HEK293 (cell line): Measurements from ENCODE around the gene L2HGDH.

Experiments used
- IKZF3 ChIP-seq: fragments of 450-650 bp; IDR thresholded peaks from 2 replicates; pipeline ENCODE4 v1.5.0; 2018; ENCODE audit warnings: missing biosample characterization, mild to moderate bottlenecking, missing genetic modification characterization, moderate library complexity
- KLF10 ChIP-seq: fragments of 450-650 bp; IDR thresholded peaks from 2 replicates; pipeline ENCODE4 v1.5.1; 2018; ENCODE audit warnings: missing biosample characterization, mild to moderate bottlenecking, missing genetic modification characterization
- PRDM1 ChIP-seq: fragments of 450-650 bp; formaldehyde crosslinking; IDR thresholded peaks from 2 replicates; pipeline ENCODE4; 2016; ENCODE audit warnings: missing biosample characterization, missing genetic modification characterization
- SCRT1 ChIP-seq: fragments of 450-650 bp; formaldehyde crosslinking; IDR thresholded peaks from 2 replicates; pipeline ENCODE4 v1.5.1; 2016; ENCODE audit warnings: missing biosample characterization, missing genetic modification characterization, borderline replicate concordance
- ZBTB1 ChIP-seq: fragments of 450-650 bp; formaldehyde crosslinking; IDR thresholded peaks from 2 replicates; pipeline ENCODE4 v1.5.1; 2016; ENCODE audit warnings: missing biosample characterization, missing genetic modification characterization
- ZBTB11 ChIP-seq: fragments of 450-650 bp; formaldehyde crosslinking; conservative IDR thresholded peaks from 2 replicates; pipeline ENCODE4 v1.5.1; 2016; ENCODE audit warnings: low read depth, missing biosample characterization, missing genetic modification characterization
- ZBTB17 ChIP-seq: fragments of 450-650 bp; formaldehyde crosslinking; IDR thresholded peaks from 2 replicates; pipeline ENCODE4 v1.5.1; 2016; ENCODE audit warnings: missing biosample characterization, missing genetic modification characterization
- ZNF202 ChIP-seq: fragments of 450-650 bp; formaldehyde crosslinking; IDR thresholded peaks from 2 replicates; pipeline ENCODE4 v1.5.1; 2016; ENCODE audit warnings: missing biosample characterization, missing genetic modification characterization, borderline replicate concordance
- ZNF23 ChIP-seq: fragments of 450-650 bp; formaldehyde crosslinking; IDR thresholded peaks from 2 replicates; pipeline ENCODE4 v1.5.1; 2016; ENCODE audit warnings: missing biosample characterization, missing genetic modification characterization, borderline replicate concordance
- ZNF335 ChIP-seq: fragments of 450-650 bp; formaldehyde crosslinking; conservative IDR thresholded peaks from 2 replicates; pipeline ENCODE4 v1.5.1; 2016; ENCODE audit warnings: missing biosample characterization, missing genetic modification characterization
- ZNF513 ChIP-seq: fragments of 450-650 bp; IDR thresholded peaks from 2 replicates; pipeline ENCODE4 v1.5.1; 2018; ENCODE audit warnings: missing biosample characterization, missing genetic modification characterization
- ZNF530 ChIP-seq: fragments of 450-650 bp; formaldehyde crosslinking; IDR thresholded peaks from 2 replicates; pipeline ENCODE4 v1.5.1; 2016; ENCODE audit warnings: low read depth, missing biosample characterization, missing genetic modification characterization
- ZNF600 ChIP-seq: fragments of 450-650 bp; formaldehyde crosslinking; IDR thresholded peaks from 2 replicates; pipeline ENCODE4 v1.5.1; 2016; ENCODE audit warnings: missing biosample characterization, missing genetic modification characterization
- ZNF76 ChIP-seq: fragments of 450-650 bp; formaldehyde crosslinking; IDR thresholded peaks from 2 replicates; pipeline ENCODE4; 2016; ENCODE audit warnings: low read depth, missing biosample characterization, missing genetic modification characterization, borderline replicate concordance
- ZSCAN16 ChIP-seq: fragments of 450-650 bp; formaldehyde crosslinking; IDR thresholded peaks from 2 replicates; pipeline ENCODE4 v1.5.1; 2016; ENCODE audit warnings: missing biosample characterization, missing genetic modification characterization
- ZSCAN18 ChIP-seq: fragments of 450-650 bp; formaldehyde crosslinking; IDR thresholded peaks from 2 replicates; pipeline ENCODE4 v1.5.1; 2016; ENCODE audit warnings: missing biosample characterization, missing genetic modification characterization
- ZSCAN30 ChIP-seq: fragments of 450-650 bp; IDR thresholded peaks from 2 replicates; pipeline ENCODE4 v1.5.1; 2018; ENCODE audit warnings: missing biosample characterization, mild to moderate bottlenecking, missing genetic modification characterization, moderate library complexity
- TF ChIP-seq, protein P1 (sequence below): fragments of 450-650 bp; formaldehyde crosslinking; conservative IDR thresholded peaks from 2 replicates; pipeline ENCODE4 v1.5.1; 2016; ENCODE audit warnings: low read depth, missing biosample characterization, missing genetic modification characterization
- TF ChIP-seq, protein P2 (sequence below): fragments of 450-650 bp; formaldehyde crosslinking; IDR thresholded peaks from 2 replicates; pipeline ENCODE4 v1.5.1; 2016; ENCODE audit warnings: missing biosample characterization, missing genetic modification characterization
- TF ChIP-seq, protein P3 (sequence below): fragments of 450-650 bp; formaldehyde crosslinking; IDR thresholded peaks from 2 replicates; pipeline ENCODE4 v1.5.1; 2017; ENCODE audit warnings: missing biosample characterization, missing genetic modification characterization
- TF ChIP-seq, protein P4 (sequence below): fragments of 450-650 bp; formaldehyde crosslinking; IDR thresholded peaks from 2 replicates; pipeline ENCODE4 v1.5.1; 2016; ENCODE audit warnings: missing biosample characterization, missing genetic modification characterization

L2HGDH gene

DNA sequence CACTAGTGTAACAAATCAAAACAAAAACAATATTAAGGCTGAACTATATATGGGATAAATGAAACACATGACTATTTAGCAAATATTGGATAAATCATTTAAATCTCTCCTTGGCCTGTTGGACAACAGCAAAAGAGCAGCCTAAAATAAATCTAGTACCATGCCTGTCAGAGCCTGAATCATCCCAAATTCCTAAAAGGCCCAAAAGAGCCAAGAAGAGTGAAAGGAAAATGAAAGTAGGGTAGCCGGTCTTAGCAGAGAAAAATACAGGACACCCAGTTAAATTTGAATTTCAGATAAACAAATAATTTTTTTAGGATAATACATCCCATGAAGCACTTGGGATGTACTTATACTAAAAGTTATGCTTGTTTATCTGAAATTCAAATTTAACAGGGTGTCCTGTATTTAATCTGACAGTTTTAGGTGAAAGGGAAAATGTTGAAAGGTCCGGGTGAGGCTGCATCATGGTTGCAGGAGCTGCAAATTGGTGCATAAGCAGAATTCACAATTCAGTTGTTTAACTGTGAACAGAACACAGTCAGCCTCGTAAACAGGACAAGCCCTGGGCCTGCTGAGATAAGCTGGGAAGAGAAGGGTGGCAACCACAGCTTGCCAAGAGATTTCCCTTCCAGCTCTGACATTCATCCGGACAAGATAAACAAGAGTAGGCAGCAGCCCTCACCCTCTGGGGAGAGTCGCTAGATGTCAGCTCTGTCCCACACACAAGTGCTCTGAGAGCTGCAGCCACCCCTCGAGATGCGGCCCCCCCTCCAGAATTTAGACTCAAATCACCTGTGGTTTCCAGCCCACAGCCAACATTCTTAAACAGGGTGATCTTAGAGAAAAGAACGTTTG is 30.4 kb upstream of the L2HGDH start (continued):
- TF ChIP-seq, protein P1, sequence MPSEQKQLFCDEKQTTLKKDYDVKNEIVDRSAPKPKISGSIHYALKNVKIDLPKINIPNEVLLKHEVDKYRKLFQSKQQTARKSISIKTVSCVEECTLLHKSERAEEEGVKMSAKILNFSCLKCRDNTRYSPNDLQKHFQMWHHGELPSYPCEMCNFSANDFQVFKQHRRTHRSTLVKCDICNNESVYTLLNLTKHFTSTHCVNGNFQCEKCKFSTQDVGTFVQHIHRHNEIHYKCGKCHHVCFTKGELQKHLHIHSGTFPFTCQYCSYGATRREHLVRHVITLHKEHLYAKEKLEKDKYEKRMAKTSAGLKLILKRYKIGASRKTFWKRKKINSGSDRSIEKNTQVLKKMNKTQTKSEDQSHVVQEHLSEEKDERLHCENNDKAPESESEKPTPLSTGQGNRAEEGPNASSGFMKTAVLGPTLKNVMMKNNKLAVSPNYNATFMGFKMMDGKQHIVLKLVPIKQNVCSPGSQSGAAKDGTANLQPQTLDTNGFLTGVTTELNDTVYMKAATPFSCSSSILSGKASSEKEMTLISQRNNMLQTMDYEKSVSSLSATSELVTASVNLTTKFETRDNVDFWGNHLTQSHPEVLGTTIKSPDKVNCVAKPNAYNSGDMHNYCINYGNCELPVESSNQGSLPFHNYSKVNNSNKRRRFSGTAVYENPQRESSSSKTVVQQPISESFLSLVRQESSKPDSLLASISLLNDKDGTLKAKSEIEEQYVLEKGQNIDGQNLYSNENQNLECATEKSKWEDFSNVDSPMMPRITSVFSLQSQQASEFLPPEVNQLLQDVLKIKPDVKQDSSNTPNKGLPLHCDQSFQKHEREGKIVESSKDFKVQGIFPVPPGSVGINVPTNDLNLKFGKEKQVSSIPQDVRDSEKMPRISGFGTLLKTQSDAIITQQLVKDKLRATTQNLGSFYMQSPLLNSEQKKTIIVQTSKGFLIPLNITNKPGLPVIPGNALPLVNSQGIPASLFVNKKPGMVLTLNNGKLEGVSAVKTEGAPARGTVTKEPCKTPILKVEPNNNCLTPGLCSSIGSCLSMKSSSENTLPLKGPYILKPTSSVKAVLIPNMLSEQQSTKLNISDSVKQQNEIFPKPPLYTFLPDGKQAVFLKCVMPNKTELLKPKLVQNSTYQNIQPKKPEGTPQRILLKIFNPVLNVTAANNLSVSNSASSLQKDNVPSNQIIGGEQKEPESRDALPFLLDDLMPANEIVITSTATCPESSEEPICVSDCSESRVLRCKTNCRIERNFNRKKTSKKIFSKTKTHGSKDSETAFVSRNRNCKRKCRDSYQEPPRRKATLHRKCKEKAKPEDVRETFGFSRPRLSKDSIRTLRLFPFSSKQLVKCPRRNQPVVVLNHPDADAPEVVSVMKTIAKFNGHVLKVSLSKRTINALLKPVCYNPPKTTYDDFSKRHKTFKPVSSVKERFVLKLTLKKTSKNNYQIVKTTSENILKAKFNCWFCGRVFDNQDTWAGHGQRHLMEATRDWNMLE, result no peak
- TF ChIP-seq ZNF513 (no peak), ZBTB1 (tag by site-specific recombination) (no peak), ZBTB11 (tag by site-specific recombination) (no peak), ZNF23 (no peak), ZNF335 (tag by site-specific recombination) (no peak), ZBTB17 (tag by site-specific recombination) (peak; percentile 47), PRDM1 (tag by site-specific recombination) (no peak), ZNF530 (tag by site-specific recombination) (no peak), ZNF600 (tag by site-specific recombination) (peak; percentile 49; the same call in 1 of the 2 replicates), ZNF76 (tag by site-specific recombination) (no peak), ZSCAN16 (0 out of 2 replicates have a peak, but pooled peaks have one; percentile 33), ZSCAN18 (tag by site-specific recombination) (no peak), IKZF3 (tag by site-specific recombination) (peak; percentile 60), KLF10 (tag by site-specific recombination) (no peak), ZSCAN30 (tag by site-specific recombination) (0 out of 2 replicates have a peak, but pooled peaks have one; percentile 13), SCRT1 (tag by site-specific recombination) (0 out of 2 replicates have a peak, but pooled peaks have one; percentile 63), ZNF202 (no peak)
- TF ChIP-seq, protein P2, sequence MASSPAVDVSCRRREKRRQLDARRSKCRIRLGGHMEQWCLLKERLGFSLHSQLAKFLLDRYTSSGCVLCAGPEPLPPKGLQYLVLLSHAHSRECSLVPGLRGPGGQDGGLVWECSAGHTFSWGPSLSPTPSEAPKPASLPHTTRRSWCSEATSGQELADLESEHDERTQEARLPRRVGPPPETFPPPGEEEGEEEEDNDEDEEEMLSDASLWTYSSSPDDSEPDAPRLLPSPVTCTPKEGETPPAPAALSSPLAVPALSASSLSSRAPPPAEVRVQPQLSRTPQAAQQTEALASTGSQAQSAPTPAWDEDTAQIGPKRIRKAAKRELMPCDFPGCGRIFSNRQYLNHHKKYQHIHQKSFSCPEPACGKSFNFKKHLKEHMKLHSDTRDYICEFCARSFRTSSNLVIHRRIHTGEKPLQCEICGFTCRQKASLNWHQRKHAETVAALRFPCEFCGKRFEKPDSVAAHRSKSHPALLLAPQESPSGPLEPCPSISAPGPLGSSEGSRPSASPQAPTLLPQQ (tag by site-specific recombination), result peak; percentile 50; the same call in 1 of the 2 replicates
- TF ChIP-seq, protein P3, sequence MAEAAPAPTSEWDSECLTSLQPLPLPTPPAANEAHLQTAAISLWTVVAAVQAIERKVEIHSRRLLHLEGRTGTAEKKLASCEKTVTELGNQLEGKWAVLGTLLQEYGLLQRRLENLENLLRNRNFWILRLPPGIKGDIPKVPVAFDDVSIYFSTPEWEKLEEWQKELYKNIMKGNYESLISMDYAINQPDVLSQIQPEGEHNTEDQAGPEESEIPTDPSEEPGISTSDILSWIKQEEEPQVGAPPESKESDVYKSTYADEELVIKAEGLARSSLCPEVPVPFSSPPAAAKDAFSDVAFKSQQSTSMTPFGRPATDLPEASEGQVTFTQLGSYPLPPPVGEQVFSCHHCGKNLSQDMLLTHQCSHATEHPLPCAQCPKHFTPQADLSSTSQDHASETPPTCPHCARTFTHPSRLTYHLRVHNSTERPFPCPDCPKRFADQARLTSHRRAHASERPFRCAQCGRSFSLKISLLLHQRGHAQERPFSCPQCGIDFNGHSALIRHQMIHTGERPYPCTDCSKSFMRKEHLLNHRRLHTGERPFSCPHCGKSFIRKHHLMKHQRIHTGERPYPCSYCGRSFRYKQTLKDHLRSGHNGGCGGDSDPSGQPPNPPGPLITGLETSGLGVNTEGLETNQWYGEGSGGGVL, result 0 out of 2 replicates have a peak, but pooled peaks have one; percentile 7
- TF ChIP-seq, protein P4, sequence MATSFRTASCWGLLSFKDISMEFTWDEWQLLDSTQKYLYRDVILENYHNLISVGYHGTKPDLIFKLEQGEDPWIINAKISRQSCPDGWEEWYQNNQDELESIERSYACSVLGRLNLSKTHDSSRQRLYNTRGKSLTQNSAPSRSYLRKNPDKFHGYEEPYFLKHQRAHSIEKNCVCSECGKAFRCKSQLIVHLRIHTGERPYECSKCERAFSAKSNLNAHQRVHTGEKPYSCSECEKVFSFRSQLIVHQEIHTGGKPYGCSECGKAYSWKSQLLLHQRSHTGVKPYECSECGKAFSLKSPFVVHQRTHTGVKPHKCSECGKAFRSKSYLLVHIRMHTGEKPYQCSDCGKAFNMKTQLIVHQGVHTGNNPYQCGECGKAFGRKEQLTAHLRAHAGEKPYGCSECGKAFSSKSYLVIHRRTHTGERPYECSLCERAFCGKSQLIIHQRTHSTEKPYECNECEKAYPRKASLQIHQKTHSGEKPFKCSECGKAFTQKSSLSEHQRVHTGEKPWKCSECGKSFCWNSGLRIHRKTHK (tag by site-specific recombination), result no peak
